NCI-H345 (cell line): ENCODE measurements around the gene RIMBP3B.
"Not testable (repeated sequence)": the region's sequence is repeated elsewhere in the genome, so short reads cannot be mapped to it uniquely, and the experiment has no call there.

Experiments used
- DNase-seq: peaks from one replicate; lab custom pipeline; 2025; lab: John Stamatoyannopoulos, UW

Gene RIMBP3B

GRCh38 chr22:21383701-21384467 lies at the start of gene RIMBP3B:
RIMBP3B (plus strand) TSS chr22:21383751; CDS start chr22:21383859, 108 bp downstream.
- DNase-seq, result not testable (repeated sequence)

GRCh38 chr22:21357527-21357926 lies 26.0 kb upstream of the RIMBP3B start:
- DNase-seq, result not testable (repeated sequence)

GRCh38 chr22:21360525-21360924 lies 23.0 kb upstream of the RIMBP3B start:
- DNase-seq, result not testable (repeated sequence)

- DNase-seq, result not testable (repeated sequence)
These were observed 21.1 kb upstream of the RIMBP3B start for GRCh38 chr22:21362473-21362872.

GRCh38 chr22:21363061-21363460 lies 20.5 kb upstream of the RIMBP3B start:
- not testable (repeated sequence) for DNase-seq

GRCh38 chr22:21363803-21364202 lies 19.7 kb upstream of the RIMBP3B start:
- DNase-seq, result not testable (repeated sequence)

- DNase-seq, result not testable (repeated sequence)
These were observed 19.2 kb upstream of the RIMBP3B start for GRCh38 chr22:21364362-21364761.

- DNase-seq, result not testable (repeated sequence)
These were observed 18.2 kb upstream of the RIMBP3B start for GRCh38 chr22:21365337-21365736.

GRCh38 chr22:21368603-21369310 lies 14.8 kb upstream of the RIMBP3B start:
- not testable (repeated sequence) for DNase-seq

GRCh38 chr22:21375880-21376279 lies 7.7 kb upstream of the RIMBP3B start:
- DNase-seq, result not testable (repeated sequence)

- DNase-seq, result not testable (repeated sequence)
These were observed 1.2 kb downstream of the RIMBP3B start for GRCh38 chr22:21384468-21385357.

GRCh38 chr22:21389480-21389879 lies 5.9 kb downstream of the RIMBP3B start:
- not testable (repeated sequence) for DNase-seq

- DNase-seq, result not testable (repeated sequence)
These were observed 6.5 kb downstream of the RIMBP3B start for GRCh38 chr22:21390013-21390412.

GRCh38 chr22:21394613-21395012 lies 11.1 kb downstream of the RIMBP3B start:
- DNase-seq, result not testable (repeated sequence)

GRCh38 chr22:21401197-21401969 lies 17.8 kb downstream of the RIMBP3B start:
- DNase-seq, result not testable (repeated sequence)

- not testable (repeated sequence) for DNase-seq
These were observed 19.3 kb downstream of the RIMBP3B start for GRCh38 chr22:21402763-21403314.

GRCh38 chr22:21407139-21407538 lies 23.6 kb downstream of the RIMBP3B start:
- DNase-seq, result not testable (repeated sequence)

- not testable (repeated sequence) for DNase-seq
These were observed 24.2 kb downstream of the RIMBP3B start for GRCh38 chr22:21407792-21408191.

- not testable (repeated sequence) for DNase-seq
These were observed 32.8 kb downstream of the RIMBP3B start for GRCh38 chr22:21416375-21416774.

GRCh38 chr22:21417227-21417746 lies 33.7 kb downstream of the RIMBP3B start, which contains the start of gene HIC2:
HIC2 (plus strand) TSS chr22:21417371; CDS start chr22:21442832, 25,461 bp downstream.
- not testable (repeated sequence) for DNase-seq
